ENCODE measurements around the gene PDIA2.
"Not testable (repeated sequence)": the region's sequence is repeated elsewhere in the genome, so short reads cannot be mapped to it uniquely, and the experiment has no call there.

Gene PDIA2

DNA sequence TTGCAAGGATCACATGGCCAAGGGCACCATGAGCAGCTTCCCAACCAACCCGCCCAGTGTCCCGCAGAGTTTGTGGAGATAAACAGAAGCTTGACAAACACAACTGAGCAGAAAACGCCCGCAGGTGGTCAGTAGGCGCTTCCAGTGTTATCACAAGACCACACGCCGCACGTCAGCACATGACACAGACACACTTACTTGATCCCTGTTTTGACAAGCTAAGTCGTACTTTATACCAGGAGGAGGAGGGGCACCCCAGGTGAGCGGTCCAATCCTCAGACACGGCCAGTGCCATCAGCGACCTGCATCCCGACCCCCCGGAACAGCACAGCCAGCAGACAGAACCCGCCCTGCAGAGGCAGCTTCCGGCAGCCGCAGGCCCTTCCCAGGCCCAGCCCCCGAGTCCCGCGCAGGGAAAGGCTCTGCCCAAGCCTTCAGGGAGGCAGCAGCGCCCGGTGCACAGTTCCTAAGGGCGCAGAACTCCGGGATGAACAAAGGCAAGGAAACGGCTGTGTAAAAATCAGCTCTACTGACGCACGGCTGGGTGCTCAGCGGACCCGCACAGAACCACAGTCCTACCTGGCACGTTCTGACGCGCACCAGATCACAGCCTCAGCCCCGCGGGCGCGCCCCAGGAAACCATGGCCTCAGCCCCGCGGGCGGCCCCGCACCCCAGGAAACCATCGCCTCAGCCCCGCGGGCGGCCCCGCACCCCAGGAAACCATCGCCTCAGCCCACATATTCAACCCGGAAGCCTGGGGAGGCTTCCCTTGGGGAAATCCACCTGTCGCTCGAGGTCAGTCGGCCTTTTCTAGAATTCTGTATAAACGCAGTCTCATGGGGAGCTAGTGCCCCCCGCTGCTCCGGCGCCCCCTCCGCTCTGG lies 41.7 kb downstream of the PDIA2 start:
- DNase-seq: no peak

DNA sequence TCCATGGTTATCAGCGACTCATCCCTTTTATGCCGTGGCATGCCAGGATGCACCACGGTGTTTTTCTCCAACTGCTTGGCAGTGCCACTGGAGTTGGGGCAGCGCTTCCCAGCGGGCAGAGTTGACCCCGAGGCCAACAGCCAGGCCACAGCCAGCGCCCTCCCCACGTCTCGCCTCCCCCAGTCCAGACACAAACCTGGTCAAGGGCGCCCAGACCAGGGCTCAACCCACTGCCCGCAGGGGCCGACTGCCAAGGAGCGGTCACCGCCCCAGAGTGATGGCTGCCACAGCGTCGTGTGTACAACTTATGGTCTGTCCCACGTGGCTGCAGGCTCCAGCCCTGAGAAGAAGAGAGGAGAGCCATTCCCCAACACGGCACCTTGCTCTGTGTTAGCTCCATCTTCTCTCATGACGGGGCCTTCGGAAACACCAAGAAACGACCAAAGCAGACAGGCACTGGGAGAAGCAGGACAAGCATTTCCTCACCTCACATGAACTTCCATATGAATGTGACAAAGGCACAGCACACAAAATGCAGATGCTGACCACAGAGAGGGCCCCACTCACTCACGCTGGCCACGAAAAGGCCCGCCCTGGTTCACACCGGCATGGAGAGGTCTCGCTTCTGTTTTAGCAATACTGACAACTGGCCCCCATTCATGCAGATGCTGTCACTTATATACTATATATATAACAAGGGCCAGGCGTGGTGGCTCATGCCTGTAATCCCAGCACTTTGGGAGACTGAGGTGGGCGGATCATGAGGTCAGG lies 42.6 kb downstream of the PDIA2 start:
- no peak for DNase-seq

DNA sequence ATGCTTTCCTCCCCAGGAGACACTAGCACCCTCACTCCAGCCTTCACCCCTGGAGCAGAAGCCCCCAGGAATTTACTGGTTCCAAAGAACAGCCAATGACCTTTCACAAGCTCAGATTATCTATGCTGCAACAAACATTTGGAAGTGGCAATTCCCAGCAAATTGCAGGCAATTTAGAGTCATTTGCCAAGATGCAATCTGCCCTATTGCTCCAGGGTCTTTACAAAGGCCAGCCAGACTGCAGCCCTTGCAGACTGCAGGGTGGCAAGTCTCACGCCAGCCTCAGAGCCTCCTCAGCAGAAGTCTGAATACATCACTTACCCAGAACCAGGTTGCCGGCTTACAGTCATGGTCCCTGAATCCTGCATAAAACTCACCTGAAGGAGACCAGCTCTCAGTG lies 47.8 kb downstream of the PDIA2 start:
- no peak for DNase-seq

DNA sequence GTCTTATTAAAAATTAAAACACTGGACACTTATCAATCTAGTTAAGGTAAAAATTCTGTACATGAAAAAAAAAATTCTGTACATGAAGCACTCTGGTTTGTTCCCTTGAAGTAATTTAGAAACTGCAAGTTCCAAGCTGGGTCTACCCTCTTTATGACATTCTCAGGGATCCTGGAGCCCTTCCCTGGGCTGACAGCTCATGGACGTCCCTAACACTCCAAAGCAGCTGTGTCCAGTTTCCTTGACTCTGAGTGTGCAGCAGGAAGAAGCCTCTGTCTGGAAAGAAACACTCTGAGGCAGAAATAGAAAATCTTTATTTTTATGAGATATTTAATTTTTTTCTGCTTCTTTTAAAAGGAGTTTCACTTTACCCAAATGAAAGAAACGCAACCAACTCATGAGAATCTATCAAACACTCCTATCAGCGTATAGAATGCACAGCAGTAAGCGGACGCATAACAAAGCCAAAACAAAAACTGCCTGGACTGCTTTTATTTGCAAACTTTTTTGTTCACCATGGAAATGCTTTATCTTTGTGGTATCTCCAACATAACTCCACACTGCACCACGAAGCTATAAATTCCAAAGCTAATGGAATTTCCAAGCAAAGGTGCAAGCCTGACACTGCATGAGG lies 48.3 kb downstream of the PDIA2 start:
- not testable (repeated sequence) for DNase-seq

DNA sequence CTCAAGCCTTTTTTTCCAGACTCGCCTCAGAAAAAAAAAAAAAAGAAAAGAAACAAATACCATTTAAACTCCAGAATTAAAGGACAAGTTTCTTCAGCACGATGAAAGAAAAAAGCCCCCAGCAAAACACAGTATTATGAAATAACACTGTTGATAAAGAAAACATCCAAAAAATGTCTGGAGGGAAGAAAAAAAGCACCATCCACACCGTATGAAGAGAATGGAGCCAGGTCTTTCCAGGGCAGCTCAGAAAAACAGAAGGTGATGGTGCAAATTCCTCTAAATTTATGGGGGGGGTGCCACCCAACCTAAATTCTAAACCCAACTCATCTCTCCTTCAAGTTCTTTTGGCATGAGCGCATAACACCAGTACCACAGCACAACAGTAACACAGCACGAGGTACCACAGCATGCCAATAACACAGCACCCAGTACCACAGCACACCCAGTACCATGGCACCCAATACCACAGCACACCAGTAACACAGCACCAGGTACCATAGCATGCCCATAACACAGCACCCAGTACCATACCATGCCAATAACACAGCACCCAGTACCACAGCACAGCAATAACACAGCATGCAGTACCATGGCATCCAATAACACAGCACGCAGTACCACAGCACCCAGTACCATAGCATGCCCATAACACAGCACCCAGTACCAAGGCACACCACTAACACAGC lies 50.6 kb downstream of the PDIA2 start:
- DNase-seq: no peak

DNA sequence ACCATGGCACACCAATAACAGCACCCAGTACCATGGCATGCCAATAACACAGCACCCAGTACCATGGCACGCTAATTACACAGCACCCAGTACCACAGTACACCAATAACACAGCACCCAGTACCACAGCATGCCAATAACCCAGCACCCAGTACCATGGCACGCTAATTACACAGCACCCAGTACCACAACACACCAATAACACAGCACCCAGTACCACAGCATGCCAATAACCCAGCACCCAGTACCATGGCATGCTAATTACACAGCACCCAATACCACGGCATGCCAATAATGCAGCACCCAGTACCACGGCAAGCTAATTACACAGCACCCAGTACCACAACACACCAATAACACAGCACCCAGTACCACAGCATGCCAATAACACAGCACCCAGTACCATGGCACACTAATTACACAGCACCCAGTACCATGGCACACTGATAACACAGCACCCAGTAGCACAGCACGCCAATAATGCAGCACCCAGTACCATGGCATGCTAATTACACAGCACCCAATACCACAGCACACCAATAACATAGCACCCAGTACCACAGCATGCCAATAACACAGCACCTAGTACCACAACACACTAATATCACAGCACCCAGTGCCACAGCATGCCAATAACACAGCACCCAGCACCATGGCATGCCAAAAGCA lies 51.3 kb downstream of the PDIA2 start:
- not testable (repeated sequence) for DNase-seq

DNA sequence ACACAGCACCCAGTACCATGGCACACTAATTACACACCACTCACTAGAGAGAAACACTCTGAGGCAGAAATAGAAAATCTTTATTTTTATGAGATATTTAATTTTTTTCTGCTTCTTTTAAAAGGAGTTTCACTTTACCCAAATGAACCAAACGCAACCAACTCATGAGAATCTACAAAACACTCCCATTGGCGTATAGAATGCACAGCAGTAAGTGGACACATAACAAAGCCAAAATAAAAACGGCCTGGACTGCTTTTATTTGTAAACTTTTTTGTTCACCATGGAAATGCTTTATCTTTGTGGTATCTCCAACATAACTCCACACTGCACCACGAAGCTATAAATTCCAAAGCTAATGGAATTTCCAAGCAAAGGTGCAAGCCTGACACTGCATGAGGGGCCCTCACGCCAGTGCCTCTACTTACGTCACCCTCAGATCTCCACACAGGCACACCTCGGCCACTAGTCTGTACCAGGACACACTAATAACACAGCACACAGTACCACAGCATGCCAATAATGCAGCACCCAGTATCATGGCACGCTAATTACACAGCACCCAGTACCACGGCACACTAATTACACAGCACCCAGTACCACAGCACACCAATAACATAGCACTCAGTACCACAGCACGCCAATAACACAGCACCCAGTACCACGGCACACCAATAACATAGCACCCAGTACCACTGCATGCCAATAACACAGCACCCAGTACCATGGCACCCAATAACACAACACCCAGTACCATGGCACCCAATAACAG lies 52.1 kb downstream of the PDIA2 start:
- not testable (repeated sequence) for DNase-seq

DNA sequence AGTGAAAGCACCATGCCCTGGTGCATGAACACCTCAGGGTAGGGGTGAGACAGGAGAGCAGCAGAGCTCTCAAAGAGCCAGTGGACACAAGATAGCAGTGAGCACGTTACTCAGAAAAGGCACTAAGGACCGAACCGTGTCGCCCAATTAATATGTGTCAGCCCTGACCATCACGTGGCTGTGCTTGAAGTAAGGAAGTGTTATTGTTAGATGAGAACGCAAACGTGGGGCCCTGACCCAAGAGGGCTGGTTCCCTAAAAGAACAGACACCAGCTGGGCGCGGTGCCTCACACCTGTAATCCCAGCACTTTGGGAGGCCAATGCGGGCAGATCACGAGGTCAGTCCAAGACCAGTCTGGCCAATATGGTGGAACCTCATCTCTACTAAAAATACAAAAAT lies 53.3 kb downstream of the PDIA2 start:
- no peak for DNase-seq
